DOHH2 (cell line): Measurements from ENCODE around the gene HDLBP.

Experiments used
- H3F3A ChIP-seq: fragments of 200-600 bp; sonication (generic), shearing (Covaris generic); 2 replicates; pipeline ENCODE4 v1.6.0; 2016; ENCODE audit warnings: antibody characterized with exemption, mild to moderate bottlenecking; ENCODE audit not compliant: control insufficient read depth, insufficient read depth
- H3K27ac ChIP-seq: fragments of 200-600 bp; sonication (generic); 2 replicates; pipeline ENCODE4 v1.5.1; 2014; ENCODE audit warnings: low read depth, mild to moderate bottlenecking, low read length, moderate library complexity
- H3K27me3 ChIP-seq: fragments of 200-600 bp; sonication (generic); 2 replicates; pipeline ENCODE4 v1.6.1; 2014; ENCODE audit warnings: mild to moderate bottlenecking, low read length, mixed read lengths; ENCODE audit not compliant: control insufficient read depth
- H3K36me3 ChIP-seq: fragments of 200-600 bp; sonication (generic); 2 replicates; pipeline ENCODE4 v1.6.1; 2014; ENCODE audit warnings: mild to moderate bottlenecking, low read length, moderate library complexity, mixed read lengths; ENCODE audit not compliant: control insufficient read depth
- H3K4me1 ChIP-seq: fragments of 200-600 bp; sonication (generic); 2 replicates; pipeline ENCODE4 v1.6.1; 2014; ENCODE audit warnings: mild to moderate bottlenecking, low read length, mixed read lengths; ENCODE audit not compliant: control insufficient read depth
- H3K4me2 ChIP-seq: fragments of 200-600 bp; sonication (generic); 2 replicates; pipeline ENCODE4 v1.6.0; 2014; ENCODE audit warnings: mild to moderate bottlenecking, low read length, moderate library complexity
- H3K4me3 ChIP-seq: fragments of 200-600 bp; sonication (generic); 2 replicates; pipeline ENCODE4 v1.5.1; 2014; ENCODE audit warnings: mild to moderate bottlenecking, low read length, mixed read lengths
- H3K79me2 ChIP-seq: fragments of 200-600 bp; sonication (generic); 2 replicates; pipeline ENCODE4 v1.6.1; 2014; ENCODE audit warnings: mild to moderate bottlenecking, low read length, mixed read lengths; ENCODE audit not compliant: control insufficient read depth
- H3K9me2 ChIP-seq: fragments of 200-600 bp; sonication (generic); replicated peaks from 2 replicates; pipeline ENCODE4 v1.6.1; 2014; ENCODE audit warnings: mild to moderate bottlenecking, low read length, mixed read lengths; ENCODE audit not compliant: control insufficient read depth
- H3K9me3 ChIP-seq: fragments of 200-600 bp; sonication (generic); 2 replicates; pipeline ENCODE4 v1.6.1; 2014; ENCODE audit warnings: antibody characterized with exemption, low read length, mixed read lengths; ENCODE audit not compliant: control insufficient read depth, insufficient read depth
- H4K20me1 ChIP-seq: fragments of 200-600 bp; sonication (generic); 2 replicates; pipeline ENCODE4 v1.6.0; 2014; ENCODE audit warnings: low read depth, mild to moderate bottlenecking, antibody characterized with exemption, low read length, moderate library complexity; ENCODE audit not compliant: control insufficient read depth, insufficient read depth
- CTCF ChIP-seq: fragments of 200-600 bp; sonication (generic); IDR thresholded peaks from one replicate; pipeline ENCODE4 v1.5.1; 2014; ENCODE audit warnings: antibody characterized with exemption, mild to moderate bottlenecking, low read depth, low read length; ENCODE audit not compliant: poor library complexity, severe bottlenecking
- EZH2phosphoT487 ChIP-seq: fragments of 200-600 bp; sonication (generic); IDR thresholded peaks from 2 replicates; pipeline ENCODE4 v1.6.1; 2017; ENCODE audit warnings: borderline replicate concordance, mild to moderate bottlenecking, antibody characterized with exemption, low read length, moderate library complexity, mixed read lengths

Gene HDLBP

DNA sequence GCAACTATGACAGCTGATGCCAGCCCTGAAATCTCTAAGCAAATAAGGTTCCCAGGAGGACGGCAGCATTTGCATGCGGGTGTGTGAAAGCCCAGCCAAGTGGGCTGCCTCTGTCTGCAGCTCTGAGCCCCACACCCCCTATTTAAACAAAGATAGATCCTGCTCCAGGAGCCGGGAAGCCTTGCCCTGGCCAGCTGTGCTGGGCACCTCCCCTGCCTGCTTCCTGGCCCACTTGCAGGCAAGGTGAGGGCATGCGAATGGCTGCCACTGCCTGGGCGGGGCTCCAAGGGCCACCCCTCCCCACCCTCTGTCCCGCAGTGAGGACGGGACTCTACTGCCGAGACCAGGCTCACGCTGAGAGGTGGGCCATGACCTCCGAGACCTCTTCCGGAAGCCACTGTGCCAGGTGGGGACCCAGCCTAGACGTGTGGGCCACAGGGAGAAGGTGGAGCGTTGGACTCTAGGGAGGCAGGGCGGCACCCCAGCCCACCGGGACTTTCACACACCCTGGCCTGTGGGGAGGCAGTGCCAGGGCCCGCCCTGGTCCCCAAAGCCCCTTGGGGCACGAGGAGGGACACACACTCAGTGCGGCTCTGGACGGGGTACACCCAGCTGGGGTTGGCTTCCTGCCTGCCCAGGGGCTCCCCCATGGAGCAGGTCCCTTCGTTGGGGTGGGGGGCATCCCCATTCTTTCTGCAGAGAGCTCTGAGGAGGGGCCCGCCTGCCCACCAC, 126.9 kb downstream of the HDLBP start, which contains the start of gene ANO7:
ANO7 (plus strand) TSS at position 317 of the 732 bp plus-strand sequence. CDS start 1,387 bp downstream, outside the sequence.
- Histone ChIP-seq H3K4me2 (peak within 1 kb of the TSS; percentile 65), H3K9me2 (no peaks in the 10 kb centered on the region), H3K27ac (no peak within 1 kb of the TSS), H3K36me3 (no peaks in the 10 kb centered on the region), H3K79me2 (no peaks in the 10 kb centered on the region), H4K20me1 (no peaks in the 10 kb centered on the region), H3K27me3 (peaks cover 3% of the 10 kb centered on the region; the same call in 1 of the 2 replicates), H3K9me3 (no peaks in the 10 kb centered on the region), H3F3A (no peaks in the 10 kb centered on the region), H3K4me3 (peak within 1 kb of the TSS; percentile 44), H3K4me1 (peaks cover 12% of the 10 kb centered on the region)
- TF ChIP-seq CTCF: no peak
- TF ChIP-seq EZH2phosphoT487: no peak

- no peaks in the 10 kb centered on the region for H3F3A ChIP-seq
- no peaks in the 10 kb centered on the region for H4K20me1 ChIP-seq
- peak overlapping the region; percentile 65 for H3K4me2 ChIP-seq
- H3K9me3 ChIP-seq: no peaks in the 10 kb centered on the region
- no peak for TF ChIP-seq CTCF
- TF ChIP-seq EZH2phosphoT487: no peak
- H3K9me2 ChIP-seq: no peaks in the 10 kb centered on the region
- H3K36me3 ChIP-seq: peaks cover 3% of the 10 kb centered on the region; the same call in 1 of the 2 replicates
- peaks cover 3% of the 10 kb centered on the region; the same call in 1 of the 2 replicates for H3K27me3 ChIP-seq
- H3K4me1 ChIP-seq: peaks cover 12% of the 10 kb centered on the region
- peak overlapping the region; percentile 44; the same call in 1 of the 2 replicates for H3K4me3 ChIP-seq
- H3K27ac ChIP-seq: no peak overlapping the region
- no peaks in the 10 kb centered on the region for H3K79me2 ChIP-seq
Measured at GRCh38 chr2:241187918-241188234, 127.6 kb downstream of the HDLBP start.

GRCh38 chr2:241187101-241187917, 128.2 kb downstream of the HDLBP start:
- H3K4me2 ChIP-seq: no peak overlapping the region

More at GRCh38 chr2:241187101-241187917, 128.2 kb downstream of the HDLBP start:
- H3K9me3 ChIP-seq: no peaks in the 10 kb centered on the region
- TF ChIP-seq EZH2phosphoT487 (no peak), CTCF (no peak)
- H3K4me1 ChIP-seq: peaks cover 12% of the 10 kb centered on the region
- no peaks in the 10 kb centered on the region for H3K9me2 ChIP-seq
- peaks cover 3% of the 10 kb centered on the region; the same call in 1 of the 2 replicates for H3K36me3 ChIP-seq
- H4K20me1 ChIP-seq: no peaks in the 10 kb centered on the region
- H3K79me2 ChIP-seq: no peaks in the 10 kb centered on the region
- peaks cover 3% of the 10 kb centered on the region; the same call in 1 of the 2 replicates for H3K27me3 ChIP-seq
- H3F3A ChIP-seq: no peaks in the 10 kb centered on the region
- H3K27ac ChIP-seq: no peak overlapping the region
- no peak overlapping the region for H3K4me3 ChIP-seq
